T-helper 1 cell treated with Interleukin-12 subunit alpha and Interleukin-12 subunit beta and Interleukin-4 antibody, amounts not matched to agents 30 ng/mL and 1 ng/mL, for 36 hours (primary cell): ENCODE data around the gene DNAAF8. TPM values are rescaled to one million over a fixed set of nuclear protein-coding genes. Genes with fewer than 3 reads are reported as not detected.
"Not testable (repeated sequence)": the region's sequence is repeated elsewhere in the genome, so short reads cannot be mapped to it uniquely, and the experiment has no call there.

Source experiments
- intact Hi-C: fragments of 100-400 bp; cut with micrococcal nuclease; formaldehyde crosslinking; loops from one replicate; pipeline ENCODE4 v1.15.1; 2024
- total RNA-seq: library from RNA; stranded (reverse); gene quantifications from 2 replicates; pipeline ENCODE4 v1.2.3, GENCODE V29; 2022

The DNAAF8 gene
- total RNA-seq, 1 donor from 2014 or later = not detected

DNA sequence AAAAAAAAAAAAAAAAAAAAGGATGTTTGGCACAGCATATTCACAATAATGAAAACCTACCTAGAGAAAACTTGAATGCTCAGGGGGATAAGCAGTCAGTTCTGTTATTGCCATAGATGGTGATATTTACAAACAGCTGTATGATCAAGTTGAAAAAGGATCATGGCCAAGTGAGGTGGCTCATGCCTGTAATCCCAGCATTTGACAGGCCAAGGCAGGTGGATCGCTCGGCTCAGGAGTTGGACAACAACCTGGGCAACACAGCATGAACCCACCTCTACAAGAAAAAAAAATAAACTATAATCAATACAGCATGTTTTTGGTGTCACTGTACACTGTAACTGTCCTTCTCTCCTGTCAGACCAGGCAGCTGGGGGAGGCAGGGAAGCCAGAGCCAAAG is 19.3 kb upstream of the DNAAF8 start:
- intact Hi-C loops = no loop called here

- intact Hi-C loops = no loop called here
Measured at GRCh38 chr16:4718466-4718865, 15.9 kb upstream of the DNAAF8 start.

DNA sequence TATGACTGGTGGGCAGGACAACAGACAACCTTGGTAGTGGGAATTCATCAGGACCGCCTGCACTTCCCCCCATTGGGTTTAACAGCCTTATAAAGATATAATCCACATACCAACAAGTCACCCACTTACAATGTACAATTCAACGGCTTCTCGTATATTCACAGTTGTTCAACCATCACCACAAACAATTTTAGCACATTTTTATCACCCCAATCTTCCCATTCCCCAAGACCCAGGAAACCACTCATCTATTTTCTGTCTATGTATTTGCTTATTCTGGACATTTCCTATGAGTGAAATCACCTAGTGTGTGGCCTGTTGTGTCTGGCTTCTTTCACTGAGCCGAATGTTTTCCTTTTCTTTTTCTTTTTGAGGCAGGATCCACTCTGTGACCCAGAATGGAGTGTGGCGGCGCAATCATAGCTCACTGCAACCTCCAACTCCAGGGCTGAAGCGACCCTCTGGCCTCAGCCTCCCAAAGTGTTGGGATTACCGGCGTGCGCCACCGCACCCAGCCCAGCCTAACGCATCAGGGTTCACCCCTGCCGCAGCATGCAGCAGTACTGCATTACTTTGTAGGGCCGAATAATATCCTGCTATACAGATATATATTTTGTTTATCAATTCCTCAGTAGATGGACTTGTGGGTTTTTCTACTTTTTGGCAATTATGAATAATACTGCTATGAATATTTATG is 11.1 kb upstream of the DNAAF8 start:
- intact Hi-C loops = no loop called here

GRCh38 chr16:4724661-4725270 is 9.6 kb upstream of the DNAAF8 start:
- intact Hi-C loops = no loop called here

DNA sequence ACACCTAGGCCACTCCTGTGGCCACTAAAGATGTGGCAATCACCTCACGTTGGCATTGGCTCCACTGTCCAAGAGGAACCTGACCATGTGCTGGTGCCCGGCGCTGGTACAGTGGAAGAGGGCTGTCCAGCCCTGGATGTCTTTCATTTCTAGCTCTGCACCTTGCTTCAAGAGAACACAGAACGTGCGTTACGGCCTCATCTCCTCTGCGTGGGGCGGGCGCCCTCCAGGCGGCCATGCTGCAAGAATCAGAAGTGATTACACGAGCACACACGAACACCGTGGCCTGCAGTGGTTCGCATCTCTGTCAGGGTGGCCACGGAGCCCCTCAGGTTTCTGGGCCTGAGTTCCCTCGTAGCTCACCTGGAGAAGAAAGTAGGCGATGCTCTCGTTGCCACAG is 7.7 kb upstream of the DNAAF8 start:
- intact Hi-C loops = no loop called here

- intact Hi-C loops = no loop called here
Measured at GRCh38 chr16:4728676-4729075, 5.7 kb upstream of the DNAAF8 start.

- intact Hi-C loops = loop anchor here (5.0 kb wide), 2 partner anchors 342 to 378 kb away; partner anchors contain the start of genes ALG1 and PAM16
Measured at GRCh38 chr16:4729876-4730275, 4.5 kb upstream of the DNAAF8 start.

GRCh38 chr16:4733211-4733742 is 1.1 kb upstream of the DNAAF8 start:
- intact Hi-C loops = loop anchor here (5.0 kb wide), 2 partner anchors 339 to 381 kb away; partner anchors contain the start of genes ALG1 and PAM16

DNA sequence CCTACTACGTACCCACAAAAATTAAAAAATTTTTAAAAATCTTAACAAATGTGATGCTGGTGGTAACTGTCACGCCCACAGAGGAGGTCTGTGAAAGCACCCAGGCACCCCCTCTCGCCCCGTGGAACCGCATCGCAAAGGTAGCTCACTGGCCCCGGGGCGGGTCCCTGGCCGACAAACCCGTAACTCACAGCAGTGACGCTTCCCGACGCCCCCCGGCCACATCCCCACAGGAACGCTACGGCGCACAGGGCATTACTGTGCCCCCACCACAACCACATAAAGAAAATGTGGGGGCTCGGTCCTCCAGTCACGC is 632 bp upstream of the DNAAF8 start:
- intact Hi-C loops = loop anchor here (1.0 to 5.0 kb wide), 12 partner anchors 34 to 381 kb away; partner anchors contain the start of genes ALG1, GLYR1, HMOX2 and MGRN1

GRCh38 chr16:4734730-4735535 is 596 bp downstream of the DNAAF8 start:
- intact Hi-C loops = loop anchor here (1.0 to 5.0 kb wide), 12 partner anchors 32 to 383 kb away; partner anchors contain the start of genes ALG1, GLYR1, HMOX2 and MGRN1

DNA sequence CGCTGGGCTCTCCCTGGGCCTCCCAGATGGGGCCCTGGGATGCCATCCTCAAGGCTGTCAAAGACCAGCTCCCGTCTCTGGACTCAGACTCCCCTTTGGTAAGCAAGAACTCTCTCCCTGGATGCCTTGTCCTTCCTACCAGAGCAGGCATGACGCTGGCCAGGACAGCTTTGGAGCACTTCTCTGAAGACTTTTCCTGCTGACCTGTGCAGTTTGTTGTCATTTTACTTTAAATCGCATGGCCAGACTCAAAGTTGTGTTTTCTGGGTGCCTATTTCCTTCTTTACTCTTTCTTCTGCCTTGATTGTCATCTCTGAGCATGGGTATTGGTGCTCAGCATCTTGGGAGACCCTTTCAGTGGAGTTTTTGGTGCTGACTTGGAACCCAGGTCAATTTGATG is 2.2 kb downstream of the DNAAF8 start:
- intact Hi-C loops = no loop called here

- intact Hi-C loops = no loop called here
Measured at GRCh38 chr16:4737545-4737944, 3.2 kb downstream of the DNAAF8 start.

DNA sequence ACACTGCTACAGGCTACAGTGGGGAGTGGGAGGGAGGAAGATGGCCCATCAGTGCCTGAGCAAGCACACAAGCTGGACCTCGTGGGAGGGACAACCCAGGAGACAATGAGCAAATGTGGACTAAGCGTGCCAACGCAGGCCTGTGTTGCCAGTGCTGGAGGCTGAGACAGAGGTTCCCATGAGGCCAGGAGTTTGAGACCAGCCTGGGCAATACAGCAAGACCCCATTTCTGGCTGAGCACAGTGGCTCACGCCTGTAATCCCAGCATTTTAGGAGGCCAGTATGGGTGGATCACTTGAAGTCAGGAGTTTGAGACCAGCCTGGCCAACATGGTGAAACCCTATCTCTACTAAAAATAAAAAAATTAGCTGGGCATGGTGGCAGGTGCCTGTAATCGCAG is 4.0 kb downstream of the DNAAF8 start:
- intact Hi-C loops = not testable (repeated sequence)

DNA sequence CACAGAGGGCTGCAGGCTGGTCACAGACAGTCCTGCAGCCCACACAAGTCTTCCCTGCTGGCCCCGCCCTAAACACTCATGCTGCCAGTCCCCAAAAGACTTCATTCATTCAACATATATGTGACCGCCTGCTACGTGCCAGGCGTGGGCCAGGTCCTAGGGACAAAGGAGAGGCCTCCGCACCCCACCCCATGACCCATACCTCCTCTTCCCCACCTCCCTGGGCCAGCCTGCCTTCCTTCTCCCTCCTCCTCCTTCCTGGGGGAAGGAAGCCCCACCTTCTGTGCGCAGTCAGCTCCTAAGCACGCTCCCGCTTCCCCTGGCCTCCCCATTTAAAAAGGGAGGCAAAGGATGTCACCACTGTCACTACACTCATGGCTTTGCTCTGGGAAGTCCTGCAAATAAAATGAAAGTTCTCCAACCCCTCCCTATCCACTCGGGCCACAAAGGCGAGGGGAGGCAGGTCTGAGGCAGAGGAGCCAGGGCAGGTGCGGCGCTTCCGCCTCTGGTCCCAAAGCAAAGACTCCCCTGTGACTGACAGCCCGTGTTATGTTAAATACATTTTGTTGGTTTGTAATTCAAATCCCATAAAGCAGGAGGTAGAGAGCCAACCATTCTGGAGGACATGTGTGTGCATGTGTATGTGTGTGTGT is 9.0 kb downstream of the DNAAF8 start:
- intact Hi-C loops = no loop called here

GRCh38 chr16:4744555-4745273 is 10.4 kb downstream of the DNAAF8 start:
- intact Hi-C loops = no loop called here

GRCh38 chr16:4745274-4745569 is 10.9 kb downstream of the DNAAF8 start:
- intact Hi-C loops = no loop called here

- intact Hi-C loops = no loop called here
Measured at GRCh38 chr16:4746215-4746614, 11.9 kb downstream of the DNAAF8 start.

GRCh38 chr16:4746991-4747574 is 12.7 kb downstream of the DNAAF8 start:
- intact Hi-C loops = no loop called here

DNA sequence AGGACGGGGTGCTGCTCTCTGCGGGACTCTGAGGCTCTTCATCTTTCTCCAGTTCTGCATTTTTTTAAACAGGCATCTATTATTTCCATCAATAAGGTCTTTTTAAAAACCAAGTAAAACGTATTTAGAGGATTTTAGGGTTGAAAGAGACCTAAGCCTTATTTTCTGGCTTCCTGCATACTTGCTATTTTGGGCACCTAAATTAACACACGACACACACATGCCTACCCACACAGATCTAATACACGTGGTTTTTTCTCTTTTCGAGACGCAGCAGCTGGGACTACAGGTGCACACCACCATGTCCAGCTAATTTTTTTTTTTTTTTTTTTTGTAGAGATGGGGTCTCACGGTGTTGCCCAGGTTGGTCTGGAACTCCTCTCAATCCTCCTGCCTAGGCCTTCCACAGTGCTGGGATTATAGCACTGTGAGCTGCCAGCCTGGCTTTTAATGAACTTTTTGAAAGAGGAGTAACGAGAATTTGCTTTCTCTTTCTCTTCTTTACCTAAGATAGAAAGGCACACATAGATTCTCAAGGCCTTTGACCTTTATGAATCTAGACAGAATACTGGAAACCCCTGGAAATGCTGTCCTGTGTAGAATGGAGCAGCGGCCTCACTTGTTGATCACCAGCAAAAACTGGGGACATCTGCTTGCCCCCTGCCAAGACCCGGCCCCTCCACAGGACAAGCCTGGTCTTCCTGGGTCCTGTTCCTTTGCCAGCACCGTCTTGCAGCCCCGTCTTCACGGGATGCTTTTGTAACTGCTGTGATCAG is 13.8 kb downstream of the DNAAF8 start:
- intact Hi-C loops = no loop called here
